ENCODE data around the gene NPEPL1. TPM values are rescaled to one million over a fixed set of nuclear protein-coding genes. Genes with fewer than 3 reads are reported as not detected.
A peak's percentile ranks its signal among the peaks of the same experiment; 100 is the strongest.

Gene NPEPL1
- total RNA-seq, 1 experiment from 2014 or later: 44.7 TPM

GRCh38 chr20:58652606-58653294 lies 39.9 kb upstream of the NPEPL1 start:
- Histone ChIP-seq H3K36me3 (peaks cover 40% of the 10 kb centered on the region), H3K4me3 (peak overlapping the region; percentile 87), H3K27me3 (no peaks in the 10 kb centered on the region), H3K9me3 (no peaks in the 10 kb centered on the region)
- no peak for DNase-seq

- DNase-seq: no peak
- Histone ChIP-seq H3K9me3 (no peaks in the 10 kb centered on the region), H3K4me3 (no peak overlapping the region), H3K27me3 (no peaks in the 10 kb centered on the region), H3K36me3 (peaks cover 40% of the 10 kb centered on the region)
Observed at GRCh38 chr20:58654337-58654736, 38.3 kb upstream of the NPEPL1 start.

DNA sequence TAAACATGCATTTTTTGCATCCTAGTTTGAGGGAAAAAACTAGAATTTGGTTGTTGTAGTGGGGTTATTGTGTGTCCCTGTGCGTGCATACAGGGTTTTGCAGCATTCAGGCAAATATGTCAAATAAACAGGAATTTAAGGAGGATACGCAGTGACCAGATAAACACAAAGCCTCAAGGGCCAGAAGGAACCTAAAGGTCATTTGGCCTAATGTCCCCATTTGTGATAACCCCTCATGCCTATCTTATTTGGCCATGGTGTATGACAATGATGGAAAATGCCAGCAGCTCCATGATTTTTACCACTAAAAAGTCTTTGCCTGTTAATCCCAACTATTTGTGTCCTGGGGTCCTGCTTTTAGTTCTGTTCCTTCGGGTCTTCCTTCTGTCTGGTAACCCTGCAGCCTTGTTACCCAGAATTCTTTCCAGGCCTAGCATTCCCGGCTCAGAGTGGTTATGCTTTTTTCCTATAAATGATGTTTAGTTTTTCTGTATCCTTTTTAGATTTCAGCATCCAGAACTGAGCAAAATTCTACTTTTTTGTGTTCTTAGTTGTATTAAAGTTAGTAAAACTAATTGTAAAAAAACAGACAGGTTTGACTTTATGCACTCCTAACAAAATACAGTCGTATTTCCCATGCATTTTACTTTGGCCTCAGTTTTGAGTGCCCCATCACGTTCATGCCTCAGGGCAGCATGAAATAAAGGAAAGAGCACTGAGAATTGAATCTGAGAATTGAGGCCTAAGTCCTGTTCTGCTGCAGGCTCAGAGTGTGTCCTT lies 37.1 kb upstream of the NPEPL1 start:
- no peaks in the 10 kb centered on the region for H3K27me3 ChIP-seq
- DNase-seq: no peak
- peaks cover 47% of the 10 kb centered on the region for H3K36me3 ChIP-seq
- no peak overlapping the region for H3K4me3 ChIP-seq
- no peaks in the 10 kb centered on the region for H3K9me3 ChIP-seq

GRCh38 chr20:58656831-58657230 lies 35.8 kb upstream of the NPEPL1 start:
- Histone ChIP-seq H3K4me3 (no peak overlapping the region), H3K36me3 (peaks cover 48% of the 10 kb centered on the region), H3K27me3 (no peaks in the 10 kb centered on the region), H3K9me3 (no peaks in the 10 kb centered on the region)
- no peak for DNase-seq

GRCh38 chr20:58657262-58657661 lies 35.3 kb upstream of the NPEPL1 start:
- H3K27me3 ChIP-seq: no peaks in the 10 kb centered on the region
- H3K9me3 ChIP-seq: no peaks in the 10 kb centered on the region
- no peak for DNase-seq
- no peak overlapping the region for H3K4me3 ChIP-seq
- peaks cover 52% of the 10 kb centered on the region for H3K36me3 ChIP-seq

DNA sequence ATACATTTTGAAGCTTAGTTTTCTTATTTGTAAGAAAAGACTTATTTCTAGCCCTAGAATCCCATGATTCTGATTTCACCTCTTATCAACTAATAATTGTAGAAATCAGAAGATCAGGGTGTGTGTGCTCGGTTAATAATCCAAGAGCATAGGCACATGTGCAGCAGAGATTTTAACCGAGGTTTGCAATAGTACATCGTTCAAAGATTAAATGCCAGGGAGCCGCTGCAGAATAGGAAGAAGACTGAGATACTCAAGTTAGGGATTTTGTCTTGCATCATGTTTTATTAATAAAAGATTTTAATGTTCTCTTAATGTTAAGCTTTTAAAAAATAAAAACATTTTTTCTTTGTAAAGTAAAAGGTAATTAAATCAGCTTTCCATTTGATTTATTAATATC lies 34.6 kb upstream of the NPEPL1 start:
- Histone ChIP-seq H3K27me3 (no peaks in the 10 kb centered on the region), H3K36me3 (peaks cover 51% of the 10 kb centered on the region), H3K4me3 (no peak overlapping the region), H3K9me3 (no peaks in the 10 kb centered on the region)
- DNase-seq: no peak

GRCh38 chr20:58658760-58659159 lies 33.8 kb upstream of the NPEPL1 start:
- Histone ChIP-seq H3K27me3 (no peaks in the 10 kb centered on the region), H3K36me3 (peaks cover 50% of the 10 kb centered on the region), H3K9me3 (no peaks in the 10 kb centered on the region), H3K4me3 (no peak overlapping the region)
- DNase-seq: no peak

GRCh38 chr20:58659841-58660240 lies 32.8 kb upstream of the NPEPL1 start:
- H3K9me3 ChIP-seq: no peaks in the 10 kb centered on the region
- H3K4me3 ChIP-seq: no peak overlapping the region
- no peaks in the 10 kb centered on the region for H3K27me3 ChIP-seq
- no peak for DNase-seq
- peaks cover 53% of the 10 kb centered on the region for H3K36me3 ChIP-seq

- Histone ChIP-seq H3K27me3 (no peaks in the 10 kb centered on the region), H3K4me3 (no peak overlapping the region), H3K36me3 (peaks cover 47% of the 10 kb centered on the region), H3K9me3 (no peaks in the 10 kb centered on the region)
- DNase-seq: no peak
Observed at GRCh38 chr20:58660855-58661597, 31.6 kb upstream of the NPEPL1 start.

GRCh38 chr20:58661598-58662473 lies 30.8 kb upstream of the NPEPL1 start:
- Histone ChIP-seq H3K27me3 (no peaks in the 10 kb centered on the region), H3K36me3 (peaks cover 47% of the 10 kb centered on the region), H3K4me3 (no peak overlapping the region), H3K9me3 (no peaks in the 10 kb centered on the region)
- DNase-seq: no peak

- Histone ChIP-seq H3K4me3 (no peak overlapping the region), H3K36me3 (peaks cover 64% of the 10 kb centered on the region), H3K9me3 (no peaks in the 10 kb centered on the region), H3K27me3 (no peaks in the 10 kb centered on the region)
- DNase-seq: no peak
Observed at GRCh38 chr20:58664331-58664730, 28.3 kb upstream of the NPEPL1 start.

DNA sequence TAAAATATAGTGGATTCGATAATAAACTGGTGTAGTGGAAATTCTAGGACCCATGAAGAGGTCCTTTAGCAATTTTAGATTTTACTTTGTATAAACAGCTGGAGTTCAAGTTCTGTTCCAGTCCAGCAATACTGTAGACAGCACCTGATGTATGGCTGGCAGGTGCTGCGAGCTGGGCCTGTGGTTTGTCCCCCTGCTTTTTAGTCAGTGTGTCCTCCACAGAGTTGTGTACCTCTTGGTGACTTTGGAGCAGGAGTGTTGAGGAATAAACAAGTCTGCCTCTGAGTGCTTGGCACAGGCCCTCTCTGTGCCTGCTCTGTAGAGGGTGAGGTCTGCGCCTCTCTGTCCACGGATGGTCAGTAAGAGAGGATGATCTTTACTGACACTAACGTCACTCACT lies 27.7 kb upstream of the NPEPL1 start:
- Histone ChIP-seq H3K36me3 (peaks cover 66% of the 10 kb centered on the region), H3K9me3 (no peaks in the 10 kb centered on the region), H3K27me3 (no peaks in the 10 kb centered on the region), H3K4me3 (no peak overlapping the region)
- DNase-seq: no peak

DNA sequence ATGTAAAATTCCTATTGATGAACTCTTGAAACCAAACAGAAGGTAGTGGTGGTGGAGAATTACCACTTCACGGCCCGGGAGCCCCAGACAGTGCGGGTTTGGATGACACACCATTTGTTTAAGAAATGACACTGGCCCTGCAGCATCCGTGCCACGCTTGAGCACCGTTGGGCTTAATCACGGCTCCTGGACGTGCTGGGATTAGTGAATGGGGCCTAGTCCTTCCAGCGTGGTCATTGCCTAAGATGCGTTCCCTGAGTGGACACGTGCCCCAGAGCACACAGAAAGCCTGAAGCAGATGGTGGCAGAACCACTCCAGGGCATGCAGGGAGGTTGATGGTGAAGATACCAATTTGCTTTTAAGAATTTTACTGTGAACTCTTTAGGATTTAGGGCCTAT lies 27.0 kb upstream of the NPEPL1 start:
- no peak overlapping the region for H3K4me3 ChIP-seq
- H3K9me3 ChIP-seq: no peaks in the 10 kb centered on the region
- DNase-seq: no peak
- H3K36me3 ChIP-seq: peaks cover 69% of the 10 kb centered on the region
- H3K27me3 ChIP-seq: no peaks in the 10 kb centered on the region

DNA sequence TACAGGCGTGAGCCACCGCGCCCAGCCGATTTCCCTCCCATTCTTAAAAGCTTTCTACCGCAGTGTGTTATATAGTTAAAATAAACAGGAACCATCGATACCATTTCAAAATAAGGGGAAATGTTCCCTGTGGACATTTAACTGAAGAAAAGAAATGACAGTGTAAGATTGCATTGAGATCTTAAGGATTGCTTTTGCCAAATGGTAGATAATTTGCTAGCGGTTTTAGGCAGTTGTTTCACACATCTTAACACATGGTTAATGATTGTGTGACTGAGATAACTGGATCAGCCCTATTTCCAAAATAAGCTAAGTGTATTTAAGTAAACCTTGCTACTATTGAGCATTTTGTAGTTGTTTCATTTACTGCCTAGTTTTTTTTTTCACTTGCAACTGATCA lies 25.9 kb upstream of the NPEPL1 start:
- Histone ChIP-seq H3K4me3 (no peak overlapping the region), H3K27me3 (no peaks in the 10 kb centered on the region), H3K36me3 (peaks cover 69% of the 10 kb centered on the region), H3K9me3 (no peaks in the 10 kb centered on the region)
- no peak for DNase-seq

DNA sequence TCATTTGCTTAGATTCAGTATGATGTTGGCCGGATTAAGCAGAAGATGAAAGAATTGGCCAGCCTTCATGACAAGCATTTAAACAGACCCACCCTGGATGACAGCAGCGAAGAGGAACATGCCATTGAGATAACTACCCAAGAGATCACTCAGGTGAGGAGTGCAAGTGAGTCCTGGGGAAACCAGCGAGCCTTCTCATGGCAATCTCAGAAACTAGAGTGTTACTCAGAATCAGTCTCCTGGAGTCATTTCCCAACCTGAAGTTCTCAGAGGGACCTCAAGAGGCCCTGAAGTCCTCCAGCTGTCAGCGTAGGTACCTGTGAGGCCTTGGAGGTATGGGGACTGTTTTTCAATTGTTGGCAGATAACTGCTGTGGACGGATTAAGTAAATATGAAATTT lies 24.6 kb upstream of the NPEPL1 start:
- H3K36me3 ChIP-seq: peaks cover 68% of the 10 kb centered on the region
- H3K9me3 ChIP-seq: no peaks in the 10 kb centered on the region
- H3K27me3 ChIP-seq: no peaks in the 10 kb centered on the region
- DNase-seq: no peak
- H3K4me3 ChIP-seq: no peak overlapping the region

- no peak overlapping the region for H3K4me3 ChIP-seq
- DNase-seq: no peak
- H3K36me3 ChIP-seq: peaks cover 71% of the 10 kb centered on the region
- H3K27me3 ChIP-seq: no peaks in the 10 kb centered on the region
- H3K9me3 ChIP-seq: no peaks in the 10 kb centered on the region
Observed at GRCh38 chr20:58668901-58669286, 23.7 kb upstream of the NPEPL1 start.
